Measurements from ENCODE around the gene ZMAT3.

DNA sequence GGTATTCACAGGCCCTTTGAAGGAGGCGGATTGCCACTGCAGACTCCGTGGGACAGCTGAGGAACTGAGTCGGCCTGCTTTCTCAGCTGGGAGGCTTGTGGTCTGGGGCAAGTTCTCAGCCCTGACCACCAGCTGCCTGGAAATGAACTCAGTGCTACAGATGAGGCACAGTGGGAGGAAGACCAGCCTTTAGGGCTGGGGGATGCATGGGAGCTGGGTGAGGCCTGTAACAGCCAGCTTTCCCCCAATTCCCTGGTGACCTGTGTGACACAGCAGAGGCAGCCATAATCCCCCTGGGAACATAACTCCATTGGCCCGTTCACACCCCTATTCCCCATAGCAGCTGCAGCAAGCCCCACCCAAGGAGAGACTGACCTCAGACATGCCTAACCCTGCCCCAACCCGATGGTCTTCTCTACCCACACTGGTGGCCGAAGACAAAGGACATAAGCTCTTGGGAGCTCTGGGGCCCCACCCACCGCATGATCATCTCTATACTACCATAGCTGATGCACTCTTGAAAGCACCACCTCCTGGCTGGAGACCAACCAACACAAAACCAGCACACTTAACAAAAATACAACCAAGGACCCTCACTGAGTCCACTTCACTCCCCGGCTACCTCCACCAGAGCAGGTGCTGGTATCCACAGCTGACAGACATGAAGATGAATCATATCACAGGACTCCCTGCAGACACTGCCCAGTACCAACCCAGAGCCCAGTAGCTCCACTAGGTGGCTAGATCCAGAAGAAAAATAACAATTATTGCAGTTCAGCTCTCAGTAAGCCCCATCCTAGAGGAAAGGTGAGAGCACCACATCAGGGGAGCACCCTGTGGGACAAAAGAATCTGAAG, 24.9 kb downstream of the ZMAT3 start:
- TF ChIP-seq POLR2A (IDR thresholded peaks at IDR 0.05; ENCODE audit: low read depth, low read length), result no peak; the same call in 1 of the 2 replicates
- TF ChIP-seq TAF1 (IDR thresholded peaks at IDR 0.05; ENCODE audit: borderline replicate concordance, low read depth, low read length), result no peak
- TF ChIP-seq POLR2AphosphoS5 (IDR thresholded peaks at IDR 0.05; ENCODE audit: low read depth, low read length), result no peak
